Effector memory CD4-positive, alpha-beta T cell (primary cell): Measurements from ENCODE around the gene IDE.

ENCODE experiments used
- DNase-seq, 3 donors: peaks; one replicate each; pipeline ENCODE4 v3.0.0-alpha.2; 2020
- H3K27ac ChIP-seq: 2 replicates; pipeline ENCODE4 v1.7.0; 2013; ENCODE audit warnings: mild to moderate bottlenecking, low read length, moderate library complexity; ENCODE audit not compliant: insufficient read depth, poor library complexity, severe bottlenecking
- H3K27me3 ChIP-seq: replicated peaks from 2 replicates; pipeline ENCODE4 v1.7.0; 2013; ENCODE audit warnings: mild to moderate bottlenecking, low read length; ENCODE audit not compliant: insufficient read depth, control insufficient read depth, poor library complexity, severe bottlenecking
- H3K36me3 ChIP-seq: 2 replicates; pipeline ENCODE4 v1.7.0; 2013; ENCODE audit warnings: mild to moderate bottlenecking, low read length, moderate library complexity; ENCODE audit not compliant: control insufficient read depth, insufficient read depth
- H3K4me1 ChIP-seq: 2 replicates; pipeline ENCODE4 v1.7.0; 2013; ENCODE audit warnings: low read length, mild to moderate bottlenecking; ENCODE audit not compliant: control insufficient read depth, insufficient read depth, poor library complexity, severe bottlenecking
- H3K4me3 ChIP-seq: 2 replicates; pipeline ENCODE4 v1.7.0; 2013; ENCODE audit warnings: low read length, low read depth, mild to moderate bottlenecking; ENCODE audit not compliant: insufficient read depth, poor library complexity, severe bottlenecking
- H3K9me3 ChIP-seq: 2 replicates; pipeline ENCODE4 v1.7.0; 2013; ENCODE audit warnings: mild to moderate bottlenecking, low read length, moderate library complexity; ENCODE audit not compliant: control insufficient read depth

IDE gene

GRCh38 chr10:92434385-92434784 lies 139.5 kb downstream of the IDE start:
- Histone ChIP-seq H3K27ac (no peak overlapping the region), H3K36me3 (no peaks in the 10 kb centered on the region), H3K9me3 (no peaks in the 10 kb centered on the region), H3K4me3 (no peak overlapping the region), H3K27me3 (no peaks in the 10 kb centered on the region), H3K4me1 (no peaks in the 10 kb centered on the region)
- no peak for DNase-seq

- Histone ChIP-seq H3K27me3 (no peaks in the 10 kb centered on the region), H3K9me3 (no peaks in the 10 kb centered on the region), H3K36me3 (no peaks in the 10 kb centered on the region), H3K4me3 (no peak overlapping the region), H3K4me1 (no peaks in the 10 kb centered on the region), H3K27ac (no peak overlapping the region)
- DNase-seq, result no peak
Measured at GRCh38 chr10:92432596-92432995, 141.3 kb downstream of the IDE start.

GRCh38 chr10:92430103-92430502 lies 143.8 kb downstream of the IDE start:
- H3K27ac ChIP-seq, result no peak overlapping the region
- no peaks in the 10 kb centered on the region for H3K9me3 ChIP-seq
- H3K36me3 ChIP-seq, result no peaks in the 10 kb centered on the region
- H3K4me3 ChIP-seq, result no peak overlapping the region
- no peak for DNase-seq
- H3K4me1 ChIP-seq, result no peaks in the 10 kb centered on the region
- no peaks in the 10 kb centered on the region for H3K27me3 ChIP-seq

- H3K4me1 ChIP-seq, result no peaks in the 10 kb centered on the region
- H3K36me3 ChIP-seq, result no peaks in the 10 kb centered on the region
- no peak for DNase-seq
- H3K9me3 ChIP-seq, result no peaks in the 10 kb centered on the region
- H3K27me3 ChIP-seq, result peaks cover 20% of the 10 kb centered on the region
- H3K4me3 ChIP-seq, result no peak overlapping the region
- H3K27ac ChIP-seq, result no peak overlapping the region
Measured at GRCh38 chr10:92421550-92421949, 152.3 kb downstream of the IDE start.

- no peak overlapping the region for H3K4me3 ChIP-seq
- H3K27me3 ChIP-seq, result peaks cover 20% of the 10 kb centered on the region
- H3K27ac ChIP-seq, result no peak overlapping the region
- H3K36me3 ChIP-seq, result no peaks in the 10 kb centered on the region
- no peak for DNase-seq
- no peaks in the 10 kb centered on the region for H3K4me1 ChIP-seq
- no peaks in the 10 kb centered on the region for H3K9me3 ChIP-seq
Measured at GRCh38 chr10:92420546-92421275, 153.2 kb downstream of the IDE start.

GRCh38 chr10:92419740-92420545 lies 153.9 kb downstream of the IDE start:
- Histone ChIP-seq H3K27ac (no peak overlapping the region), H3K4me3 (no peak overlapping the region), H3K27me3 (peaks cover 20% of the 10 kb centered on the region), H3K36me3 (no peaks in the 10 kb centered on the region), H3K9me3 (no peaks in the 10 kb centered on the region), H3K4me1 (no peaks in the 10 kb centered on the region)
- no peak for DNase-seq

GRCh38 chr10:92418891-92419290 lies 155.0 kb downstream of the IDE start:
- H3K9me3 ChIP-seq, result no peaks in the 10 kb centered on the region
- H3K4me3 ChIP-seq, result no peak overlapping the region
- H3K36me3 ChIP-seq, result no peaks in the 10 kb centered on the region
- H3K4me1 ChIP-seq, result no peaks in the 10 kb centered on the region
- DNase-seq, result no peak
- H3K27me3 ChIP-seq, result peaks cover 20% of the 10 kb centered on the region
- no peak overlapping the region for H3K27ac ChIP-seq

GRCh38 chr10:92418221-92418620 lies 155.7 kb downstream of the IDE start:
- H3K4me1 ChIP-seq, result no peaks in the 10 kb centered on the region
- H3K27ac ChIP-seq, result no peak overlapping the region
- H3K27me3 ChIP-seq, result peaks cover 17% of the 10 kb centered on the region
- DNase-seq, result no peak
- no peak overlapping the region for H3K4me3 ChIP-seq
- no peaks in the 10 kb centered on the region for H3K9me3 ChIP-seq
- H3K36me3 ChIP-seq, result no peaks in the 10 kb centered on the region

GRCh38 chr10:92413519-92413918 lies 160.4 kb downstream of the IDE start:
- Histone ChIP-seq H3K9me3 (no peaks in the 10 kb centered on the region), H3K36me3 (no peaks in the 10 kb centered on the region), H3K27me3 (no peaks in the 10 kb centered on the region), H3K4me3 (no peak overlapping the region), H3K4me1 (no peaks in the 10 kb centered on the region), H3K27ac (no peak overlapping the region)
- DNase-seq, result no peak

- no peak for DNase-seq
- Histone ChIP-seq H3K4me3 (no peak overlapping the region), H3K27ac (no peak overlapping the region), H3K27me3 (no peaks in the 10 kb centered on the region), H3K4me1 (no peaks in the 10 kb centered on the region), H3K9me3 (no peaks in the 10 kb centered on the region), H3K36me3 (no peaks in the 10 kb centered on the region)
Measured at GRCh38 chr10:92413011-92413410, 160.9 kb downstream of the IDE start.
